Stimulated activated CD8-positive, alpha-beta memory T cell treated with anti-CD3 and anti-CD28 coated beads, Interleukin-12 subunit alpha, Interleukin-12 subunit beta, amount 100 ng/mL, for 24 hours (primary cell): ENCODE results near the gene SSBP3.
"Not testable (repeated sequence)": the region's sequence is repeated elsewhere in the genome, so short reads cannot be mapped to it uniquely, and the experiment has no call there.

Experiments
- DNase-seq: peaks from one replicate; pipeline ENCODE4 v3.0.0-alpha.2; 2020; ENCODE audit errors: extremely low read depth

The SSBP3 gene

DNA sequence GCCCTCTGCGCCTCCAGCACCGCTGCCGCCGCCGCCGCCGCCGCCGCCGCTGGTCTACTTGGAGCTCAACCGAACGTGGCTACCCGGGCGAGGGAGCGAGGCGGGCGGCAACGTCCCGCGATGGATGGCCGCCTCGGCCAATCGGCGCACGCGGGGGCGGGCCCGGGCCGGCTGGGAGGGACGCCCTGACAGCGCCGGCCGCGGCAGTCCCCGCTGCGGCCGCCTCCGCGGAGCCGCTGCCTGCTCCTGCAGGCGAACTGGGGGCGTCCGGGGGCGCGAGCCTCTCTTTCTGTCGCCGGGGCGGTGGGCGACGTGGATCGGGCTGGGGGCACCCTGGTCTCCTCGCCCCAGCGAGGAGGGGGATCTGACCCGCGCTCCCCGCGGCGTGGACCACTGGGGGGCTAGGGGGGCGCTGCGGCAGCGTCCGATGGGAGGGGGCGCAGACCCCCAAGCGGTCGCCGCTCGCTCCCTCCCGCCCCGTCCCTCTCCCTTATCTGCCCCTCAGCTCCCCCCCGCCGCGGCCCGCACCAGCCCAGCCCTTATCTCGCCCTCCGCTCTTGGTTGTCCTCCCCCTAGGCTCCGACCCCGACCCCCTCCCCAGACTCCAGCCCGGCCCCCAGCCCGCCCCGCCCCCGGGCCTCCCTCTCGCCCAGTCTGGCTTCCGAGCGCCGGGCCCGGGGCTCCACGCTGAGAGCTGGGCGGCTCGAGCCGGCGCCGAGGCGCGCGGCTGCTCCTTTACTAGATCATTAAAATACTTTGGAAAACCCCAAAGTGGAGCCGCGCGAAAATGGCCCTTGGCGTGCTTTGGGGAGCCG is at the start of gene SSBP3:
Gene SSBP3 (minus strand): TSS at position 56 of the 815 bp plus-strand sequence.
- DNase-seq: peak; percentile 75

DNA sequence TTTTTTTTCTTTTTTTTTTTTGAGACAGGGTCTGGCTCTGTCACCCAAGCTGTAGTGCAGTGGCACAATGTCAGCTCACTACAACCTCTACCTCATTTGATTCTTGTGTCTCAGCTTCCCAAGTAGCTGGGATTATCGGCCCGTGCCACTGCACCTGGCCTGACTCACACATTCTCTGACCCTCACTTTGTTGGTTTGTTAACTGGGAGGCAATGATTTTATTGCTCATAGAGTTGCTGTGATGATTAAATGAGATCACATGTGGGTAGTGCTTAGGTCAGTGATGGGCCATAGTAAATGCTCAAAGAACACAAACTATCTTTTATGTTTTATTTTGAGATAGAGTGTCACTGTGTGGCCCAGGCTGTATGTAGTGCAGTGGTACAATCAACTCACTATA is 47.3 kb upstream of the SSBP3 start:
- no peak for DNase-seq

DNA sequence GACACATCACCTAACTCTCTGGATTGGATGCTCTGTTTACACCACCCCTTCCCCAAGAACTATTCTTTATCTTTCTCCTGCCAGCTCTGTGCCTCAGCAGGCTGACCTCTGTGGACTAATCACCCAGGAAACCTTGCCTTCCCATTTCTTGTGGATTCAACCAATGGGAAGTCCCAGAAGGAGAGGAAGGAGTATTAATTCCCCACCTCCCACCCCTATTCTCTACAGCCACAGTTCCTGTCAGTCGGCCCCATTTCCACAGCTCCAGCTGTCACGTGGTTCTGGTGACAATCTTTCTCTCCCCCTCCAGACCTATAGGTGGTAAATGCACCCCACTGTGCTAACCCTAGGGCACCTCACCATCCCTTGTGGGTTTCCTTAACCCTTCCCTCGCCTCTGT is 46.8 kb upstream of the SSBP3 start:
- DNase-seq: no peak

DNA sequence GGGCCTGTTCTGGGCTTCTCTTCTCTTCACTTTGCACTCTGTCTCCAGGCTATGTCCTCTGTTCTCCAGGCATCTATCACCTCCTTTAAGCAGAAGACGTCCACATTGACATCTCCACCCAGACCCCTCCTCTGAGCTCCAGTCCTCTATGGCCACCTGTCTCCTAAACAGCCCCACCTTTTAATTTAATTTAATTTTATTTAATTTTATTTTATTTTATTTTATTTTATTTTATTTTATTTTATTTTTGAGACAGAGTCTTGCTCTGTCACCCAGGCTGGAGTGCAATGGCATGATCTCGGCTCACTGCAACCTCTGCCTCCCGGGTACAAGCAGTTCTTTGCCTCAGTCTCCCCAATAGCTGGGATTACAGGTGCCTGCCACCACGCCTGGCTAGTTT is 43.2 kb upstream of the SSBP3 start:
- not testable (repeated sequence) for DNase-seq

DNA sequence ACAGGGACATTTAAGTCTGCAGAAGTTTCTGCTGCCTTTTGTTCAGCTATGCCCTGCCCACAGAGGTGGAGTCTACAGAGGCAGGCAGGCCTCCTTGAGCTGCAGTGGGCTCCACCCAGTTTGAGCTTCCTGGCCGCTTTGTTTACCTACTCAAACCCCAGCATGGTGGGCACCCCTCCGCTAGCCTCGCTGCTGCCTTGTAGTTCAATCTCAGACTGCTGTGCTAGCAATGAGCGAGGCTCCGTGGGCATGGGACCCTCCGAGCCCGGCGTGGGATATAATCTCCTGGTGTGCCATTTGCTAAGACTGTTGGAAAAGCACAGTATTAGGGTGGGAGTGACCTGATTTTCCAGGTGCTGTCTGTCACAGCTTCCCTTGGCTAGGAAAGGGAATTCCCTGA is 42.6 kb upstream of the SSBP3 start:
- DNase-seq: not testable (repeated sequence)

DNA sequence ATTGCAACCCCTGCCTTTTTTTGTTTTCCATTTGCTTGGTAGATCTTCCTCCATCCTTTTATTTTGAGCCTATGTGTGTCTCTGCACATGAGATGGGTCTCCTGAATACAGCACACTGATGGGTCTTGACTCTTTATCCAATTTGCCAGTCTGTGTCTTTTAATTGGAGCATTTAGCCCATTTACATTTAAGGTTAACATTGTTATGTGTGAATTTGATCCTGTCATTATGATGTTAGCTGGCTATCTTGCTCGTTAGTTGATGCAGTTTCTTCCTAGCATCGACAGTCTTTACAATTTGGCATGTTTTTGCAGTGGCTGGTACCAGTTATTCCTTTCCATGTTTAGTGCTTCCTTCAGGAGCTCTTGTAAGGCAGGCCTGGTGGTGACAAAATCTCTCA is 40.9 kb upstream of the SSBP3 start:
- DNase-seq: not testable (repeated sequence)

DNA sequence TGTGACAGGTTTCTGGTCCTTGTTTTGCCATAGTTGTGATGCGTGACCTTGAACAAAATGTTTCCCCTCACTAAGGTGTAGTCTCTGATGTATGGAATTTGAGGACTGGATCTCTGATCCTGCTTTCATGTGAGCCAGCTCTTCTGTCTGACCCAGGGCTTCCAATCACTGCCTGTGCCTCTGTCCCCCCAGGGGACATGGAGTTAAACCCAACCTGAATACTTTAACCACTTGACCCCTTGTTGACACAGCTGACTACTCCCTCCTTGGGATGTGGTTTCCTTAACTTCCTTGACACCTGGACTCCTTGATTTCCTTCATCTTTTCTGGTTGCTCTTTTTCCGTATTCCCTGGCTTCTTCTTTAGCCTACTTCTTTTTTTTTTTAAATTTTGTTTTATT is 36.0 kb upstream of the SSBP3 start:
- DNase-seq: no peak

DNA sequence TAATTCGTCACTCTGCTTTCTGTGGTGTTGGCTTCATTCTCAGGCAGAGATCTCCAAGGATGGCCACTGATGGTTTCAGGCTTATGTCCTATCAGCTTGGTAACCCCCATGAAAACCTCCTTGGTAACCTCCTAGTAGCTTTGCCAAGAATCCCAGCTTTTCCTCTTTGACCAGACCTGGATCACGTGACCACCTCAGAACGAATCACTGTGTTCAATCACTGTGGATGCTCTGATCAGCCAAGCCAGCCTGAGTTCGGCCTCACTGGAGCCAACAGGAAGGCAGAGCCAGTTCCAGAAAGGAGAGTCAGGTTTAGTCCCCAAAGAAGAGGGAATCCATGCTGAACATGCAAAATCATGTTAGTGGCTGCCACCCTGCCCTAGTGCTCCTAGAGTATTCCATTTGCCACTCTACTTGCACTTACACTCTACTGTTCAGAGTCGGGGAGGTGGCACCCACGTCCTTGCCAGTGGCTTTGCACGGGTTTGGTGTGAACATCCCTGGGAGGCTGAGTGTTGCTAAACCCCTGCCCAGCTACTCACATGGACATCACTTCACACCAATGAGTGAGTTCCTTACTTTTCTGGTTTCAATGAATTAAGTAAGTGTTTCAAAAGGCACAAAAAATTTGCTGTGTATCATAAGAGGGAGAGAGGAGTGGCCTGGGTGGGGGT is 33.5 kb upstream of the SSBP3 start:
- DNase-seq: no peak

DNA sequence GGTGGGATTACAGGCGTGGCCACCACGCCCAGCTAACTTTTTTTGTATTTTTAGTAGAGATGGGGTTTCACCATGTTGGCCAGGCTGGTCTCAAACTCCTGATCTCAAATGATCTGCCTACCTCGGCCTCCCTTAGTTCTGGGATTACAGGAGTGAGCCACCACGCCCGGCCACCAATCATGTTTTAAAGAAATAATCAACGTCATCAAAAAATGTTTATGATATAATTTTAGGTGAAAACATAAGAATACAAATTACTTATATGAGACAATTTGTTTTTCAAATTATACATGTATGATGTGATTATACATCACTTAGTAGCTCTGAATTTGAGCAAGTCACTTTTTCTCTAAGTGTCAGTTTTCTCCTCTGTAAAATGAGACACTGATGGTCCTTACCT is 31.6 kb upstream of the SSBP3 start:
- no peak for DNase-seq

DNA sequence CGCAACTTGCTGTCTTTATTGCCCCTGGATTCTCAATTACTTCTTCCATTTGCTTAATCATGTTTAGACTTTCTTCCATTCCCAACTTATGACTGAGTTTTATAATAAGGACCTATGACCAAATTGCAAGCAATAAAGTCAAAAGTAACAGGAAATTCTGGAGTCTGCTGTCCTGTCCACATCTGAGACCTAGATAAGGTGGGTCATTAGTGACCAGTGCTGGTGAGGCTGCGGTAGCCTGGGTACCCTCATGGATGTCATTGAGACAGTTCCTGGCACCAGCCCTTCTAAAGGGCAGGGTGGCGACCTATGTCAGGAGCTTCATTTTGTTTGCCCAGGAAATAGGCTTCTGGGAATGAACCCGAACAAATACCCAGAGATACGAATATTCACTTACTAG is 30.6 kb upstream of the SSBP3 start:
- DNase-seq: no peak

DNA sequence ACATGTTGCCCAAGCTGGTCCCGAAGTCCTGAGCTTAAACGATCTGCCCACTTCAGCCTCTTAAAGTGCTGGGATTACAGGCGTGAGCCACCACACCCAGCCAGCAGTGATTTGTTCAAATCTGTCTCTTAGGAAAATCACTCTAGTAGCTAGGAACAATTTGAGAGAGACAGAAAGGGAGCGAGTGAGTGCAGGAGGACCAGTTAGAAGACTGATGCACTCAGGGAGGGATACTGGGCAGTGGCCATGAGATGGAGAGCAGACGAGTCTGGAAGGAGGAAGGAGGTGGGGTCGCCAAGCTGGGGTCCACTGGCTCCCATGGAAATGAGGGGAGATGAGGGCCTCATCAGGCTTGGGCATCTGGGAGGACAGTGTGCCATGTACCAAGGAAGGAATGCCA is 23.6 kb upstream of the SSBP3 start:
- DNase-seq: no peak

DNA sequence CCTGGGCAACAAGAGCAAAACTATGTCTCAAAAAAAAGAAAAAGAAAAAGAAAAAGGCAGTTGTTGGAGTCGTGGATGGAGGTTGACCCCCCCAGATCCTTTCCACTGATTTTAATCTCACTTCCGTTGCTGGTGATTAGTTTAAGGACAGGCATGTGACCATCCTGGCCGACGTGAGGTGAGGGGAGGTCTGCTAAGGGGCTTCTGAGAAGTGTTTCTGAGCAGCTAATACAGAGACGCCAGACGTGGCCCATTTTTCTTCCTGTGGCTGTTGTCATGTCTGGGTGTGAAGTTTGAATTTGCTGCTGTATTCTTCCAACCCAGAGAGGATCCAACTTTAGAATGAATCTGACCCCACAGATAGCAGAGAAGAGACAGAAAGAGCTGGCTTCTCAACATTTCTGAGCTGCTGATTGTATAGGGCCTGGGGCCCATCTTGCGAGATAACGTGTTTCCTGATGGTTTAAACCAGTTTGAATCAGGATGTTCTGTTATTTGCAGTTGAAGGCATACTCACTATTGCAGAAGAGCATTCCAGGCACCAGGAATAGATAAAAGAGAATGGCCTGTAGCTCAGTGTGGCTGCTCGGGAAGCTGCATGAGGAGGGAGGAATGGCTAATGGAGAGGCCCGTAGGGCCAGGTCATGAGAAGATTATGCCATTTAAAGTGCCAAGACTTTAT is 22.8 kb upstream of the SSBP3 start:
- no peak for DNase-seq

DNA sequence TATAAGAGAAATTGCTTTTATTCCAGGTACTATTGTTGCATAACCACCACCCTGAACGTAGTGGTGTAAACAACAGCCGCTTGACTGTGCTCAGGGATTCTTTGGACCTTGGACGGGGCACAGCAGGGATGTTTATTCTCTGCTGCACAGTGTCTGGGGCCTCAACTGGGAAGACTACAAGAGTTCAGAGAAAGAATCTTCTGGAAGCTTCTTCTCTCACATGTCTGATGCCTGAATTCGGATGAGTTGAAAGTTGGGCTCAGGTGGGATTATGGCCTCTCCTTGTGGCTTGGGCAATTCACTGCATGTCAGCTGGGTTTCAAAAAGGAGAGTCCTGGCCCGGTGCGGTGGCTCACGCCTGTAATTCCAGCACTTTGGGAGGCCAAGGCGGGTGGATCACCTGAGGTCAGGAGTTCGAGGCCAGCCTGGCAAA is 19.0 kb upstream of the SSBP3 start:
- DNase-seq: no peak

DNA sequence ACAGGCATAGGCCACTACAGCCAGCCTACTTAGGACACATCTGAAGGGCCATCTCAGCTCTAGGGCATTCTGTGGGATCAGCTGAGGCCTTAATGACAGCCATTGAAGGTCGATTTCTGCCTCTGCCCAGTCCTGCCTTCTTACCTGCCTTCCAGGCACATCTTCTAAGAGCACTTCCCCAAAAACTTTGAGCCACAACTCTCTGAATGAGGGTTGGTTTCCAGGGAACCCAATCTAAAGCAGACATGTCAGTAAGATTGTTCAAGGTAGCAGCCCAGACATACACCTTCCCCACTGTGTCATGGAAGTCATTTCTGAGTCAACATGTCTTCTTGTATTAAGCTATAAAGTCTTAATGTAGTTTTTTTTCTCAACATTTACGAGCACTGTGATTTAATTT is 18.2 kb upstream of the SSBP3 start:
- DNase-seq: no peak

DNA sequence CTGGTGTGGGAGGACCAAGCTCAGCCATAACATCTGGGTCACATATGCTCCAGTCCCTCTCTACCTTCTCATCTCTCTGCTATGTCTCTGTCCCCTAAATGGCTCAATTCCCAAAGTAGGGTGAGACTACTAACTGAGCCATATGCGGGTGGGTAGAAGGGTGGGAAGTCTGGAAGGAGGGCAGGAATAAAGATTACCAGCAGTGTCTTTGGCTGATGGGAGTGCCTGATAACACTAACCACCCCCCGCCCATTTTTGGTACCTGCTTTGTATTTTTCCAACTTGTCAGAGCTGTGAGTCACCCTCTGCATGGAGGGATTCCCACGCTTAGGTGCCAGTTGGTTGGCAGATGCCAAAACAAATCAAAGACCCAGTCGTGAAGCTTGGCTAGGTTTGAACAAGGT is 14.9 kb upstream of the SSBP3 start:
- DNase-seq: no peak

DNA sequence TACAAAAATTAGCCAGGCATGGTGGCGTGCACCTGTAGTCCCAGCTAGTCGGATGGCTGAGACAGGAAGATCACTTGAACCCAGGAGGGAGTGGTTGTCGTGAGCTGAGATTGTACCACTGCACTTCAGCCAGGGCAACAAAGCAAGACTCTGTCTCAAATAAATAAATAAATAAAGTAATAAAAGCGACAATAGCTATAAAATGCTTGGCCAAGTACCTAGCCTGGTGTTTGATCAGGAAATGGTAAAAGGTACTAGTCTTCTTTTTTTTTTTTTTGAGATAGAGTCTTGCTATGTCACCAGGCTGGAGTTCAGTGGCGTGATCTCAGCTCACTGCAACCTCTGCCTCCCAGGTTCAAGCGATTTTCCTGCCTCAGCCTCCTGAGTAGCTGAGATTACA is 12.4 kb upstream of the SSBP3 start:
- DNase-seq: not testable (repeated sequence)

DNA sequence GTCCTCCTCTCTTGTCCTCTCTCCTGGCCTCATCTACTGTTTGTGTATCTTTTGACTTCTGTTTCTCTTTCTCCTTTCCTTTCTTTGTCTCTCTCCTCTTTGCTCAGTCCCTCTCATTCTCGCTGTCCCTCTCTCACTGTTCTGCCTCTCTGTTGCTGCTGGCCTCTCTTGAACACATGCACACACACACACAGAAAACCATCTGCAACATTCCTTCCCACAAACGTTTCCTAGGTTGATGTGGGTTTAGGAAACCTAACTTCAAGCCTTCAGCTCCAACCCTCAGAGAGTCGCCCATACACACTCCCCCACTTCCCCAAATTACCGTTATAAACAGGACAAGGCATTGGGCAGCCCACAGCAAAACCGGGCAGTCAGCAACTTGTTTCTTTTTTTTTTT is 10.9 kb upstream of the SSBP3 start:
- no peak for DNase-seq

DNA sequence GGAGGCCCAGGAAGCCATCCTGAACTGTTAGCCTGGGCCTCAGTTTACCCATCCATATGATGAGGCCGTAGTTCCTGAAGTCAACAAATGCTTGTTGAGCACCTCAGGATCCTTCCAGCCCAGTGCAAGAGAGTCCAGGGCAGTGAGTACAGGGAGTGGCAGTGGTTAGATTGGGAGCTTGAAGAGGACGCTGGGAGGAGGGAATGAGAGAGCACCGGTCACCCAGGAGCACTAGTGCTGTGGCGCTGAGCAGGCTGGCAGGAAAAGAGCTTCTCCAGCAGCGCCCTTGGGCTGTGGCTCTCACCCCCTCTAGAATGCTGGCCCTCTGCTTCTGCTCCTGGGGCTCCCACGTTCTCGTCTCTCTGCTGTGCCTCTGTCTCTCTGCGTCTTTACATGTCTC is 10.2 kb upstream of the SSBP3 start:
- DNase-seq: no peak

DNA sequence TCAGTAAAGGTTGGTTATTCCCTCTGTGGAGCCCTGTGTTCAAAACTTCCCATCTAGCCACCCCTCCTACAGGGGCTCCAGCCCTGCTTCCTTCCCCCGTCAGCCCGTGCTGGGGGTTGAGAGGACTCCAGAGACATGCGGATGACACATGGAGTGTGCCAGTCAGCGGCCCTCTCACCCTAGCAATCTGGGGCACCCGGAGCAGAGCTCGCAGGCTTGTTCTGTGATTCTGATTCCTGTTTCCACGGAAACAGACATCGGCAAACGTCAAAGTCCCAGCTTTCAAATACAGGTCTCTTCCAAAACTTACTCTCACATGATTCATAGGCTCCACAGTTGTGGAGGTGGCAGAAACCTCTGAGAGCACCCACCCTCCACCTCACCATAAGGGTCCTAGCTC is 9.8 kb upstream of the SSBP3 start:
- DNase-seq: no peak

DNA sequence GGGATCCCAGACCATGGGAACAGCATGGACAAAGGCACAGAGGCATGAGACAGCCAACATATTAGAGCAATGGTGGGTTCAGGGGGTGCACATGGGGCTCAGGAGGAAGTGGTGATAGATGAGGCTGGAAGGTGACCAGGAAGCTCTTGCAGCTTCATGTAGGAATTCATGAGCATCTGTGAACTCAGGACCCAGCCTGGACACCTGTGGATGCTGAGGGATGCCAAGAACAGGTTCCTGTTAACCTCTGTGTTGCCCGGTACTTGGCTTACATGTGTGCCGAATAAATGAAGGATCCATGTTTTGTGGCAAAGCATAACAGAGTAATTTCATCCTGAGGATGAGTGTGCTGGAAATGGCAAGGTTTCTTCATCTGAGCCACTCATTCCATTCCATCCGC is 9.3 kb upstream of the SSBP3 start:
- no peak for DNase-seq

DNA sequence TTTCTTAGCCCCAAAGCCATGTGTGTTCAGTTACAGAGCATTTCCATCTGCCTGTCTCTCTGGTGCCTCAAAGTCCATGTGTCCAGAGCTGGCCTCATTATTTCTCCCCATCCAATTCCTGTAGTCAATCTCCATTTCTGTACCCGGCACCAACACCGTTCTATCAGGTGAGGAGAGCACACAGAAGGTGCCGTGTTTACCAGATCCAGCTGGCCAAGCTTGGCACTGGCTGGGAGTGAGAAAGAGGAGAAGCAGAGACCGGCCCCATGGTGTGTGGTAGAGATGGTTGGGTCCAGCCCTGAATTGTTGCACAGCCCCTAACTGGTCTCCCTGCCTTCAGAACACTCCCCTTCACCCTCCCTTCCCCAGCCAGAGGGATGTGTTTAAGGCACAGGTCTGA is 7.5 kb upstream of the SSBP3 start:
- DNase-seq: no peak

DNA sequence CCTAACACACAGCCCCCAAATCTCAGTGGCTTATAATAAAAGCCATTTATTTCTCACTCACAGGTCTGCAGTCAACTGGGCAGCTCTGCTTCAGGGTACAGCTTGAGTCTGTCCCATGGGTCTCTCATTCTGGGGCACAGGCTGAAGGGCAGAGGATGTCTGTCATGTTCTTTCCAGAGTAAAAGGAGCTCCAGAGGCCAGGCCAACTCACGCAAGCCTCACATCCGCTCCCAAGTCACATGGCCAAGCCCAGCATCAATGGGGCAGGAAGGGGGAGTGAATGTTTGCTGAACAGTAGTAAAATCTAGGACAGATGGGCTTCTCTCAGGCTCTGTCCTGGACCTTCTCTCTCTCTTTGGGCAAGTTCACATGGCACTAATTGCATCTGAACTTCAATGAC is 7.1 kb upstream of the SSBP3 start:
- DNase-seq: no peak

DNA sequence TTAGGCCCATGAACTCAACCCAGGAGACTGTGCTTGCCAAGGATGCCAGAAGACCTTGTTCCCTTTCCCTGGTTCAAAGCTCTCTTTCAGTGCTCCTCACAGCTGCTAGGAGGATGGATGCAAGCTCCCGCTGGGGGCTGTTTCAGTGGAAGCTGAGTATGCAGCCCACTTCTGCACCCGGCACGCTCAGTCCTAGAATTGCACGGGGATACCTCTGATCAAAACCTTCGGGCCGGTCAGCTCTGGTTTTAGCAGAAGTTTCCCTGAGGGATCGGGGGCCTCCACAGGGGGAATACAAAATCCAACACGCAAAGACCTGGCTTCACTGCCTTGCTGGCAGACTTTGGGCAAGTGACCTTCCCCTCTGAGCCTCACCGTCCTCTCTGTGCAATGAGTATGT is 4.2 kb upstream of the SSBP3 start:
- no peak for DNase-seq
